ENCODE data around the gene HOXB3.

DNA sequence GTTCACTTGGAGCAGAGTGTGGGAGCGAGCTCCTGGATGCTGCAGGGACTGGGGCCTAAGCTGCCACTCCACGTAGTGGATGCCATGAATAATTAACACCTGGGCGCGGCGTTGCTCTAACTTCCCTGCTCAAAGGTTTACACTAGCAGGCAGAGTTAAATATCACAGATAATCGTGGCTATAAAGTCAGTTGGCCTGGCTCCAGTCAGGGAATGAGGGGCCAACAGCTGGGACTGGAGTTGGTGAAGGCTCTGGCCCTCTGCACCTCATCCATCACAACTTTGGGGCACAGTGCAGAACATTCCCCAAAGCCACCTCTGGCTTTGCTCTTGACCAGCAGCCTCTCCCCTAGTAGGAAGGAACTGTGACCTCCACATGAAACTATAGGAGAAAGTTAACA lies 22.8 kb downstream of the HOXB3 start:
- TF ChIP-seq, protein P1, sequence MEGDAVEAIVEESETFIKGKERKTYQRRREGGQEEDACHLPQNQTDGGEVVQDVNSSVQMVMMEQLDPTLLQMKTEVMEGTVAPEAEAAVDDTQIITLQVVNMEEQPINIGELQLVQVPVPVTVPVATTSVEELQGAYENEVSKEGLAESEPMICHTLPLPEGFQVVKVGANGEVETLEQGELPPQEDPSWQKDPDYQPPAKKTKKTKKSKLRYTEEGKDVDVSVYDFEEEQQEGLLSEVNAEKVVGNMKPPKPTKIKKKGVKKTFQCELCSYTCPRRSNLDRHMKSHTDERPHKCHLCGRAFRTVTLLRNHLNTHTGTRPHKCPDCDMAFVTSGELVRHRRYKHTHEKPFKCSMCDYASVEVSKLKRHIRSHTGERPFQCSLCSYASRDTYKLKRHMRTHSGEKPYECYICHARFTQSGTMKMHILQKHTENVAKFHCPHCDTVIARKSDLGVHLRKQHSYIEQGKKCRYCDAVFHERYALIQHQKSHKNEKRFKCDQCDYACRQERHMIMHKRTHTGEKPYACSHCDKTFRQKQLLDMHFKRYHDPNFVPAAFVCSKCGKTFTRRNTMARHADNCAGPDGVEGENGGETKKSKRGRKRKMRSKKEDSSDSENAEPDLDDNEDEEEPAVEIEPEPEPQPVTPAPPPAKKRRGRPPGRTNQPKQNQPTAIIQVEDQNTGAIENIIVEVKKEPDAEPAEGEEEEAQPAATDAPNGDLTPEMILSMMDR (IDR thresholded peaks at IDR 0.05) = no peak
- TF ChIP-seq POLR2AphosphoS5 (IDR thresholded peaks at IDR 0.05) (no peak), POLR2A (IDR thresholded peaks at IDR 0.05) (no peak), EP300 (IDR thresholded peaks at IDR 0.05; ENCODE audit: low read depth) (no peak)

Data from transverse colon (tissue), 4 donors.